Measurements from ENCODE around the gene SAMD9L.

DNA sequence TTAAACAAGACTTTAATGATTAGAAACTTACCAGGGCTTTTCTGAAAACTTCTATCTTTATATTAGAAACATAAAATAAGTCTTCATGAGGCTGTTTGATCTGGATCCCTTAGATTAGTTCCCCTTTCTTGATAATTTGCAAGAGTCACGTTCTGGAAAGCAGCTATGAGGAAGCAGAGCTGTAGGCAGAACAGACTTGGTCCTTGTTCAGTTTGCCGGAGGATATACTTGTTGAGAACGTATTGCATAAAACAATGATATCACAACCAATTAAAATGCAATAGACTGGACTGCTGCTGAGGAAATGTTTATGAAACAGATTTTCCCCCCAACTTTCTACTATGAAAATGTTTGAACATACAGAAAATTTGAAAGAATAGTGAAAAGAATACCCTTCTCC, 2.8 kb downstream of the SAMD9L start:
- TF ChIP-seq POLR2A (IDR thresholded peaks at IDR 0.05), result no peak
- TF ChIP-seq, protein P1, sequence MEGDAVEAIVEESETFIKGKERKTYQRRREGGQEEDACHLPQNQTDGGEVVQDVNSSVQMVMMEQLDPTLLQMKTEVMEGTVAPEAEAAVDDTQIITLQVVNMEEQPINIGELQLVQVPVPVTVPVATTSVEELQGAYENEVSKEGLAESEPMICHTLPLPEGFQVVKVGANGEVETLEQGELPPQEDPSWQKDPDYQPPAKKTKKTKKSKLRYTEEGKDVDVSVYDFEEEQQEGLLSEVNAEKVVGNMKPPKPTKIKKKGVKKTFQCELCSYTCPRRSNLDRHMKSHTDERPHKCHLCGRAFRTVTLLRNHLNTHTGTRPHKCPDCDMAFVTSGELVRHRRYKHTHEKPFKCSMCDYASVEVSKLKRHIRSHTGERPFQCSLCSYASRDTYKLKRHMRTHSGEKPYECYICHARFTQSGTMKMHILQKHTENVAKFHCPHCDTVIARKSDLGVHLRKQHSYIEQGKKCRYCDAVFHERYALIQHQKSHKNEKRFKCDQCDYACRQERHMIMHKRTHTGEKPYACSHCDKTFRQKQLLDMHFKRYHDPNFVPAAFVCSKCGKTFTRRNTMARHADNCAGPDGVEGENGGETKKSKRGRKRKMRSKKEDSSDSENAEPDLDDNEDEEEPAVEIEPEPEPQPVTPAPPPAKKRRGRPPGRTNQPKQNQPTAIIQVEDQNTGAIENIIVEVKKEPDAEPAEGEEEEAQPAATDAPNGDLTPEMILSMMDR (IDR thresholded peaks at IDR 0.05), result no peak

Data from heart left ventricle (tissue), 13 donors.